HCT116 (cell line): Measurements from ENCODE around the gene RIPK4. TPM values are rescaled to one million over a fixed set of nuclear protein-coding genes. Genes with fewer than 3 reads are reported as not detected.

Experiments
- ATAC-seq: fragments of 200-7000 bp; cut with Tn5 transposase; 2 replicates; pipeline ENCODE4 v1.9.1; 2020; ENCODE audit warnings: mild to moderate bottlenecking, moderate library complexity
- BruUV-seq: library from RNA; stranded (reverse); fragments of 400-500 nt; replicated peaks from 2 replicates; lab custom pipeline; 2021; lab: Mats Ljungman, UMichigan
- CTCF ChIA-PET: fragments of 300-600 bp; sonication (Branson Sonifier 250); formaldehyde crosslinking; loops from one replicate; lab custom pipeline; 2021; ENCODE audit warnings: antibody characterized with exemption; lab: Charles Lee
- POLR2A ChIA-PET: fragments of 300-600, 350-600 bp; sonication (Branson Sonifier 250); formaldehyde crosslinking; loops from one replicate; lab custom pipeline; 2021; ENCODE audit warnings: antibody characterized with exemption; lab: Charles Lee
- RAD21 ChIA-PET, 2 experiments: fragments of 300-600 bp; sonication (Branson Sonifier 250); formaldehyde crosslinking; loops; one replicate each; lab custom pipeline; 2023; ENCODE audit warnings: low total read pairs in 2 of 2; ENCODE audit not compliant: uncharacterized antibody in 2 of 2, unreplicated experiment in 2 of 2, low non-redundant PET in 1 of 2; lab: Charles Lee
- DNase-seq: peaks from one replicate; pipeline ENCODE4 v3.0.0-alpha.2; 2010; ENCODE audit warnings: low read depth, low spot score
- H2AFZ ChIP-seq: fragments of 200-600 bp; shearing (Covaris generic), sonication (generic); 2 replicates; pipeline ENCODE4 v1.6.1; 2017; ENCODE audit warnings: low read depth, mixed run types, mixed read lengths, antibody characterized with exemption, low read length; ENCODE audit not compliant: poor library complexity, severe bottlenecking
- H3K27ac ChIP-seq: 2 replicates; pipeline ENCODE4 v1.5.1; 2012; ENCODE audit warnings: low read depth, low read length
- H3K27me3 ChIP-seq: fragments of 200-600 bp; sonication (generic); 2 replicates; pipeline ENCODE4 v1.6.1; 2016; ENCODE audit warnings: mixed run types, low read length, mixed read lengths; ENCODE audit not compliant: insufficient read depth
- H3K36me3 ChIP-seq, 2 experiments: fragments of 200-500 bp in 1 of 2; fragments of 200-600 bp in 1 of 2; sonication (Bioruptor generic) in 1 of 2; sonication (generic) in 1 of 2; 2 replicates each; pipeline versions ENCODE4 v1.5.1 to v1.6.1; 2014 to 2016; ENCODE audit warnings: low read length in 2 of 2, inconsistent platforms in 1 of 2, mixed read lengths in 1 of 2, mixed run types in 1 of 2; ENCODE audit not compliant: insufficient read depth in 2 of 2, control insufficient read depth in 1 of 2
- H3K4me1 ChIP-seq, 2 experiments: fragments of 200-600 bp in 1 of 2; sonication (generic) in 1 of 2; 2 replicates each; pipeline versions ENCODE4 v1.5.1 to v1.6.1; 2012 to 2017; ENCODE audit warnings: low read length in 2 of 2, inconsistent platforms in 1 of 2, mild to moderate bottlenecking in 1 of 2, mixed read lengths in 1 of 2, mixed run types in 1 of 2, moderate library complexity in 1 of 2; ENCODE audit not compliant: insufficient read depth in 2 of 2, control insufficient read depth in 1 of 2
- H3K4me2 ChIP-seq: fragments of 200-600 bp; sonication (generic); 2 replicates; pipeline ENCODE4 v1.6.1; 2017; ENCODE audit warnings: mixed run types, low read length, mixed read lengths
- H3K4me3 ChIP-seq, 2 experiments: fragments of 200-600 bp in 1 of 2; sonication (generic) in 1 of 2; replicated peaks in 1 of 2; 2 replicates each; pipeline ENCODE4 v1.5.1; 2011 to 2016; ENCODE audit warnings: low read length in 2 of 2, control low read depth in 1 of 2, low read depth in 1 of 2, mild to moderate bottlenecking in 1 of 2, mixed read lengths in 1 of 2, mixed run types in 1 of 2
- H3K79me2 ChIP-seq: fragments of 200-600 bp; sonication (generic); 2 replicates; pipeline ENCODE4 v1.6.1; 2017; ENCODE audit warnings: mild to moderate bottlenecking, mixed run types, low read length, moderate library complexity, mixed read lengths; ENCODE audit not compliant: insufficient read depth
- H3K9ac ChIP-seq: fragments of 200-600 bp; sonication (generic); 2 replicates; pipeline ENCODE4 v1.6.1; 2016; ENCODE audit warnings: low read length, mixed read lengths
- H3K9me2 ChIP-seq: fragments of 200-600 bp; sonication (generic), shearing (Covaris generic); 2 replicates; pipeline ENCODE4 v1.6.1; 2017; ENCODE audit warnings: mixed run types, mild to moderate bottlenecking, moderate library complexity; ENCODE audit not compliant: insufficient read depth
- H3K9me3 ChIP-seq, 2 experiments: fragments of 200-500 bp in 1 of 2; fragments of 200-600 bp in 1 of 2; sonication (Bioruptor generic) in 1 of 2; sonication (generic) in 1 of 2; 2 replicates each; pipeline ENCODE4 v1.6.1; 2014 to 2017; ENCODE audit warnings: low read length in 2 of 2, mixed read lengths in 2 of 2, inconsistent platforms in 1 of 2, low read depth in 1 of 2, mild to moderate bottlenecking in 1 of 2, mixed run types in 1 of 2, moderate library complexity in 1 of 2; ENCODE audit not compliant: control insufficient read depth in 1 of 2, insufficient read depth in 1 of 2
- H4K20me1 ChIP-seq: fragments of 200-600 bp; sonication (generic), shearing (Covaris generic); 2 replicates; pipeline ENCODE4 v1.6.1; 2017; ENCODE audit warnings: mixed run types, mild to moderate bottlenecking, moderate library complexity; ENCODE audit not compliant: insufficient read depth
- CBX3 ChIP-seq: IDR thresholded peaks from 2 replicates; pipeline ENCODE4 v1.6.1; 2012; ENCODE audit warnings: low read depth
- CEBPB ChIP-seq: IDR thresholded peaks from 2 replicates; pipeline ENCODE4 v1.6.1; 2012; ENCODE audit warnings: low read depth
- EZH2phosphoT487 ChIP-seq: fragments of 200-600 bp; IDR thresholded peaks from 2 replicates; pipeline ENCODE4 v1.6.1; 2018; ENCODE audit warnings: antibody characterized with exemption, borderline replicate concordance
- JUND ChIP-seq: IDR thresholded peaks from 2 replicates; pipeline ENCODE4 v1.6.1; 2012
- POLR2A ChIP-seq: IDR thresholded peaks from 2 replicates; pipeline ENCODE4 v1.7.0; 2011; ENCODE audit warnings: borderline replicate concordance; ENCODE audit not compliant: insufficient read depth, insufficient read length; ENCODE audit errors: extremely low read depth
- POLR2AphosphoS5 ChIP-seq: IDR thresholded peaks from 2 replicates; pipeline ENCODE4 v1.6.1; 2011; ENCODE audit warnings: mild to moderate bottlenecking, low read depth, low read length, moderate library complexity
- RAD21 ChIP-seq: IDR thresholded peaks from 2 replicates; pipeline ENCODE4 v1.6.1; 2012; ENCODE audit warnings: low read depth, mild to moderate bottlenecking
- SIN3A ChIP-seq: IDR thresholded peaks from 2 replicates; pipeline ENCODE4 v1.6.1; 2012; ENCODE audit warnings: low read depth
- SP1 ChIP-seq: IDR thresholded peaks from 2 replicates; pipeline ENCODE4 v1.6.1; 2012; ENCODE audit warnings: low read depth
- SRF ChIP-seq: IDR thresholded peaks from 2 replicates; pipeline ENCODE4 v1.6.1; 2012; ENCODE audit warnings: low read depth
- TCF7L2 ChIP-seq: IDR thresholded peaks from 2 replicates; pipeline ENCODE4 v1.7.0; 2011; ENCODE audit warnings: borderline replicate concordance, inconsistent platforms; ENCODE audit not compliant: insufficient read depth, insufficient read length; ENCODE audit errors: extremely low read depth
- YY1 ChIP-seq: IDR thresholded peaks from 2 replicates; pipeline ENCODE4 v1.6.1; 2011; ENCODE audit warnings: low read length, low read depth, moderate library complexity, mild to moderate bottlenecking; ENCODE audit not compliant: insufficient replicate concordance; ENCODE audit errors: extremely low read depth
- ZBTB33 ChIP-seq: IDR thresholded peaks from 2 replicates; pipeline ENCODE4 v1.6.1; 2011; ENCODE audit warnings: mild to moderate bottlenecking, low read length, moderate library complexity; ENCODE audit not compliant: insufficient replicate concordance; ENCODE audit errors: extremely low read depth
- intact Hi-C: fragments of 100-400 bp; cut with micrococcal nuclease; formaldehyde crosslinking; loops from 2 replicates; pipeline ENCODE4 v1.10.0; 2022
- total RNA-seq: library from RNA; stranded (reverse); gene quantifications from one replicate; pipeline ENCODE4 v1.2.1, GENCODE V29; 2021; ENCODE audit not compliant: unreplicated experiment
- TF ChIP-seq, protein P1 (sequence below), 3 experiments: fragments of 200-600 bp in 1 of 3; sonication (generic) in 1 of 3; IDR thresholded peaks in 2 of 3; conservative IDR thresholded peaks in 1 of 3; 2 replicates each; pipeline ENCODE4 v1.5.1; 2012 to 2017; ENCODE audit warnings: low read depth in 2 of 3, low read length in 2 of 3, antibody characterized with exemption in 1 of 3, borderline replicate concordance in 1 of 3, control low read depth in 1 of 3, mild to moderate bottlenecking in 1 of 3, mixed read lengths in 1 of 3, mixed run types in 1 of 3, moderate library complexity in 1 of 3; ENCODE audit not compliant: insufficient read depth in 1 of 3

RIPK4 gene
- total RNA-seq, 1 experiment from 2014 or later: 9.9 TPM

DNA sequence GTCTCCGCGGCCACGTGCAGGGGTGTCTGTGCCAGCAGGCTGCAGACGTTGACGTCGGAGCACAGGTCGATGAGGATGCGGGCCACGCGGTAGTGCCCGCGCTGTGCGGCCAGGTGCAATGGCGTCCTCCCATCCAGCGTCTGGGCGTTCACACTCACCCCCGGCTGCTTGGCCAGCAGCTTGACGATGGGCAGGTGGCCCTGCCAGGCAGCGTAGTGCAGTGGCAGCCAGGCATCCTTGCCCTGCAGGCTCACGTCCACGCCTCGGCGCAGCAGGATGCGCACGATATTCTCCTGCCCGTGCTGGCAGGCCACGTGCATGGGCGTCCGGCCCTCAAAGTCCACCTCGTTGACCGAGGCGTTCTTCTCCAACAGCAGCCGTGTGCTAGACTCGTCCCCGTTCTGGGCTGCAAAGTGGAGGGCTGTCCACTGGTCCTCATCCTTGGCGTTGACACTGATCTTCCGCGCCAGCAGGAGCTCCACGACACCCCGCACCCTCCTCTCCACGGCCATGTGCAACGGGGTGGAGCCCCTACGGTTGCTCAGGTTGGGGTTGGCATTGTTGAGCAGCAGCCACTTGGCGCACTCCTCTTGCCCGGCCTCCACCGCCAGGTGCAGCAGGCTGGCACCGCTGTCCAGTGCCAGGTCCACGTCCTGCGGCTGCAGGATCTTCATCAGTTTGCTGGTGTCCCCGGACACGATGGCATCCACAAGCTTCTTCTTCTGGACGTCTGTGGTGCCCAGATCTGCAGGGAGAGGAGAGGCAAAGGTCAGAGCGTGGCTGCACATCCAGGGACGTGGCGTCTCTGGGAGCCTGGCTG is 25.4 kb downstream of the RIPK4 start (continued):
- TF ChIP-seq RAD21 (no peak), SP1 (no peak), CEBPB (no peak), SRF (no peak), JUND (no peak), TCF7L2 (no peak), YY1 (no peak), CBX3 (no peak), POLR2A (no peak), POLR2AphosphoS5 (no peak), SIN3A (no peak)
- TF ChIP-seq, protein P1, sequence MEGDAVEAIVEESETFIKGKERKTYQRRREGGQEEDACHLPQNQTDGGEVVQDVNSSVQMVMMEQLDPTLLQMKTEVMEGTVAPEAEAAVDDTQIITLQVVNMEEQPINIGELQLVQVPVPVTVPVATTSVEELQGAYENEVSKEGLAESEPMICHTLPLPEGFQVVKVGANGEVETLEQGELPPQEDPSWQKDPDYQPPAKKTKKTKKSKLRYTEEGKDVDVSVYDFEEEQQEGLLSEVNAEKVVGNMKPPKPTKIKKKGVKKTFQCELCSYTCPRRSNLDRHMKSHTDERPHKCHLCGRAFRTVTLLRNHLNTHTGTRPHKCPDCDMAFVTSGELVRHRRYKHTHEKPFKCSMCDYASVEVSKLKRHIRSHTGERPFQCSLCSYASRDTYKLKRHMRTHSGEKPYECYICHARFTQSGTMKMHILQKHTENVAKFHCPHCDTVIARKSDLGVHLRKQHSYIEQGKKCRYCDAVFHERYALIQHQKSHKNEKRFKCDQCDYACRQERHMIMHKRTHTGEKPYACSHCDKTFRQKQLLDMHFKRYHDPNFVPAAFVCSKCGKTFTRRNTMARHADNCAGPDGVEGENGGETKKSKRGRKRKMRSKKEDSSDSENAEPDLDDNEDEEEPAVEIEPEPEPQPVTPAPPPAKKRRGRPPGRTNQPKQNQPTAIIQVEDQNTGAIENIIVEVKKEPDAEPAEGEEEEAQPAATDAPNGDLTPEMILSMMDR (IDR thresholded peaks at IDR 0.05 in 2 of 3, conservative IDR thresholded peaks at IDR 0.05 in 1 of 3; ENCODE audit: borderline replicate concordance in 1 of 3, insufficient read depth in 1 of 3, low read depth in 2 of 3, low read length in 2 of 3): no peak

- RAD21 ChIA-PET: no interaction called here
- ATAC-seq: no peak
- Histone ChIP-seq H2AFZ (no peak overlapping the region), H4K20me1 (no peaks in the 10 kb centered on the region), H3K9ac (no peak overlapping the region), H3K9me3 (no peaks in the 10 kb centered on the region), H3K79me2 (no peaks in the 10 kb centered on the region), H3K4me2 (no peak overlapping the region), H3K36me3 (peaks cover 10 to 22% of the 10 kb centered on the region in 2 experiments; a peak in 3 of 4 replicates), H3K27me3 (no peaks in the 10 kb centered on the region), H3K4me1 (no peaks in the 10 kb centered on the region), H3K27ac (no peak overlapping the region), H3K9me2 (no peaks in the 10 kb centered on the region), H3K4me3 (no peak overlapping the region)
- intact Hi-C loops: no loop called here
- BruUV-seq: no TSS peak
- POLR2A ChIA-PET: no interaction called here
- TF ChIP-seq SP1 (no peak), ZBTB33 (no peak), EZH2phosphoT487 (no peak)
- DNase-seq: no peak
- CTCF ChIA-PET: no interaction called here
These were observed 26.1 kb downstream of the RIPK4 start for GRCh38 chr21:41740604-41741252.
